NCI-H1436 treated with DMSO at 0.1 percent for 48 hours (cell line): ENCODE results near the gene CELF1.
A peak's percentile ranks its signal among the peaks of the same experiment; 100 is the strongest.

Experiments
- DNase-seq: peaks from one replicate; lab custom pipeline; 2025; lab: John Stamatoyannopoulos, UW

Gene CELF1

GRCh38 chr11:47480762-47481161 lies 72.2 kb downstream of the CELF1 start:
- DNase-seq, result no peak

GRCh38 chr11:47478651-47479329 lies 74.1 kb downstream of the CELF1 start:
- DNase-seq, result no peak

GRCh38 chr11:47477753-47478152 lies 75.2 kb downstream of the CELF1 start:
- no peak for DNase-seq

GRCh38 chr11:47477323-47477722 lies 75.6 kb downstream of the CELF1 start:
- no peak for DNase-seq

- DNase-seq, result no peak
Measured at GRCh38 chr11:47470671-47471070, 82.3 kb downstream of the CELF1 start.

- DNase-seq, result no peak
Measured at GRCh38 chr11:47469361-47470179, 83.4 kb downstream of the CELF1 start.

- DNase-seq, result no peak
Measured at GRCh38 chr11:47468598-47469214, 84.2 kb downstream of the CELF1 start.

GRCh38 chr11:47467357-47467756 lies 85.6 kb downstream of the CELF1 start:
- no peak for DNase-seq

GRCh38 chr11:47466701-47467250 lies 86.2 kb downstream of the CELF1 start:
- no peak for DNase-seq

GRCh38 chr11:47466201-47466600 lies 86.7 kb downstream of the CELF1 start:
- no peak for DNase-seq

- DNase-seq, result peak; percentile 86
Measured at GRCh38 chr11:47464483-47464882, 88.4 kb downstream of the CELF1 start.

- no peak for DNase-seq
Measured at GRCh38 chr11:47461876-47462275, 91.1 kb downstream of the CELF1 start.

- no peak for DNase-seq
Measured at GRCh38 chr11:47460571-47461235, 92.2 kb downstream of the CELF1 start.

GRCh38 chr11:47454258-47454671 lies 98.7 kb downstream of the CELF1 start:
- DNase-seq, result peak; percentile 24

GRCh38 chr11:47453365-47453764 lies 99.6 kb downstream of the CELF1 start:
- no peak for DNase-seq

GRCh38 chr11:47451990-47452389 lies 100.9 kb downstream of the CELF1 start:
- DNase-seq, result no peak

GRCh38 chr11:47451436-47451835 lies 101.5 kb downstream of the CELF1 start:
- no peak for DNase-seq

GRCh38 chr11:47449541-47449940 lies 103.4 kb downstream of the CELF1 start:
- DNase-seq, result no peak

GRCh38 chr11:47448566-47449427 lies 104.1 kb downstream of the CELF1 start, which contains the start of gene RAPSN:
Gene RAPSN (minus strand): TSS chr11:47449136. CDS start chr11:47448964, 172 bp downstream.
- DNase-seq, result no peak

- DNase-seq, result no peak
Measured at GRCh38 chr11:47447906-47448305, 105.0 kb downstream of the CELF1 start.

- no peak for DNase-seq
Measured at GRCh38 chr11:47446833-47447232, 106.1 kb downstream of the CELF1 start.
